Liver (tissue), 9 donors: ENCODE data around the gene DOCK8. TPM values are rescaled to one million over a fixed set of nuclear protein-coding genes. Genes with fewer than 3 reads are reported as not detected.

Experiments
- DNase-seq: peaks from one replicate; pipeline ENCODE4 v3.0.0-alpha.2; 2017; ENCODE audit warnings: low spot score
- H3K27ac ChIP-seq, 2 donors: one replicate each; pipeline ENCODE4 v1.7.0; 2013; ENCODE audit warnings: inconsistent platforms in 2 of 2, low read length in 2 of 2, control low read depth in 1 of 2, low read depth in 1 of 2, mild to moderate bottlenecking in 1 of 2
- H3K27me3 ChIP-seq, 4 donors: one replicate each; pipeline versions ENCODE4 v1.6.1 to v1.7.0; 2013; ENCODE audit warnings: low read length in 3 of 4, inconsistent platforms in 1 of 4, mild to moderate bottlenecking in 1 of 4, moderate library complexity in 1 of 4; ENCODE audit not compliant: control insufficient read depth in 4 of 4, insufficient read depth in 4 of 4
- H3K36me3 ChIP-seq, 4 donors: one replicate each; pipeline versions ENCODE4 v1.6.1 to v1.7.0; 2013; ENCODE audit warnings: low read length in 3 of 4, mild to moderate bottlenecking in 3 of 4, low read depth in 1 of 4, moderate library complexity in 1 of 4; ENCODE audit not compliant: control insufficient read depth in 4 of 4, insufficient read depth in 3 of 4
- H3K4me1 ChIP-seq, 4 donors: one replicate each; pipeline versions ENCODE4 v1.6.1 to v1.7.0; 2013; ENCODE audit warnings: low read length in 3 of 4, mild to moderate bottlenecking in 3 of 4, moderate library complexity in 1 of 4; ENCODE audit not compliant: control insufficient read depth in 4 of 4, insufficient read depth in 4 of 4
- H3K4me3 ChIP-seq, 3 donors: one replicate each; pipeline versions ENCODE4 v1.6.1 to v1.7.0; 2013; ENCODE audit warnings: low read length in 3 of 3, control low read depth in 1 of 3, low read depth in 1 of 3, mild to moderate bottlenecking in 1 of 3
- H3K9ac ChIP-seq, 2 donors: one replicate each; pipeline ENCODE4 v1.7.0; 2013; ENCODE audit warnings: low read length in 2 of 2, mild to moderate bottlenecking in 2 of 2, moderate library complexity in 2 of 2, control low read depth in 1 of 2, low read depth in 1 of 2
- H3K9me3 ChIP-seq, 4 donors: one replicate each; pipeline versions ENCODE4 v1.6.1 to v1.7.0; 2013; ENCODE audit warnings: low read length in 3 of 4; ENCODE audit not compliant: control insufficient read depth in 4 of 4
- EGR1 ChIP-seq, 2 donors: IDR thresholded peaks; 2 replicates each; pipeline ENCODE4 v1.6.1; 2016 to 2018; ENCODE audit warnings: antibody characterized with exemption in 2 of 2, low read depth in 2 of 2
- FOXA1 ChIP-seq: IDR thresholded peaks from 2 replicates; pipeline ENCODE4 v1.6.1; 2016; ENCODE audit warnings: antibody characterized with exemption
- GABPA ChIP-seq, 2 donors: IDR thresholded peaks in 1 of 2; conservative IDR thresholded peaks in 1 of 2; 2 replicates each; pipeline ENCODE4 v1.6.1; 2016; ENCODE audit warnings: antibody characterized with exemption in 2 of 2, mild to moderate bottlenecking in 1 of 2, moderate library complexity in 1 of 2
- HNF4A ChIP-seq, 2 donors: conservative IDR thresholded peaks; 2 replicates each; pipeline ENCODE4 v1.6.1; 2016; ENCODE audit warnings: antibody characterized with exemption in 2 of 2, mild to moderate bottlenecking in 2 of 2
- HNF4G ChIP-seq: IDR thresholded peaks from 2 replicates; pipeline ENCODE4 v1.6.1; 2016; ENCODE audit warnings: antibody characterized with exemption
- JUND ChIP-seq, 2 donors: IDR thresholded peaks; 2 replicates each; pipeline ENCODE4 v1.6.1; 2016; ENCODE audit warnings: antibody characterized with exemption in 2 of 2
- NR2F2 ChIP-seq: IDR thresholded peaks from 2 replicates; pipeline ENCODE4 v1.6.1; 2016; ENCODE audit warnings: antibody characterized with exemption
- RAD21 ChIP-seq, 2 donors: IDR thresholded peaks; 2 replicates each; pipeline ENCODE4 v1.6.1; 2016; ENCODE audit warnings: antibody characterized with exemption in 2 of 2, mild to moderate bottlenecking in 2 of 2
- RXRA ChIP-seq, 2 donors: IDR thresholded peaks; 2 replicates each; pipeline ENCODE4 v1.6.1; 2017 to 2018; ENCODE audit warnings: antibody characterized with exemption in 2 of 2, mild to moderate bottlenecking in 1 of 2
- SP1 ChIP-seq: IDR thresholded peaks from 2 replicates; pipeline ENCODE4 v1.6.1; 2018; ENCODE audit warnings: antibody characterized with exemption, mild to moderate bottlenecking
- TAF1 ChIP-seq: conservative IDR thresholded peaks from 2 replicates; pipeline ENCODE4 v1.6.1; 2016; ENCODE audit warnings: antibody characterized with exemption, mild to moderate bottlenecking
- YY1 ChIP-seq: IDR thresholded peaks from 2 replicates; pipeline ENCODE4 v1.6.1; 2016; ENCODE audit warnings: antibody characterized with exemption, mild to moderate bottlenecking
- WGBS: extraction: QIAGEN DNeasy Blood & Tissue Kit; methylation state at CpG from one replicate; pipeline ENCODE4 v1.1.7; 2013; 5-methylcytosine and 5-hydroxymethylcytosine counted together
- polyA plus RNA-seq, 2 donors: library from polyadenylated mRNA; stranded (reverse) in 1 of 2; unstranded in 1 of 2; fragments of 200-250 nt in 1 of 2; fragments of >200 nt in 1 of 2; fragmentation: Nextera tagmentation in 1 of 2; extraction: Ambion mirVana in 1 of 2; gene quantifications; one replicate each; pipeline versions ENCODE4 v1.2.1 to v1.2.3, GENCODE V29; 2013 to 2015
- total RNA-seq, 2 donors: library from RNA; depleted of rRNA; stranded (reverse); fragments of >200 nt; gene quantifications; one replicate each; pipeline ENCODE4 v1.2.3, GENCODE V29; 2014
- TF ChIP-seq, protein P1 (sequence below): IDR thresholded peaks from 2 replicates; pipeline ENCODE4 v1.6.1; 2016; ENCODE audit warnings: antibody characterized with exemption
- TF ChIP-seq, protein P2 (sequence below): fragments of 150-350 bp; IDR thresholded peaks from 2 replicates; pipeline ENCODE4 v1.5.1; 2017; ENCODE audit warnings: improper control_type of control experiment, low read depth, low read length; ENCODE audit not compliant: missing input control
- TF ChIP-seq, protein P3 (sequence below): IDR thresholded peaks from 2 replicates; pipeline ENCODE4 v1.6.1; 2016; ENCODE audit warnings: antibody characterized with exemption
- TF ChIP-seq, protein P4 (sequence below): IDR thresholded peaks from 2 replicates; pipeline ENCODE4 v1.6.1; 2016; ENCODE audit warnings: antibody characterized with exemption
- donor health status: healthy.
- donor health status: healthy.
- donor health status: healthy.
- donor health status: healthy.
- donor health status: healthy.

The DOCK8 gene
- total and polyA plus RNA-seq, 4 donors = 3.8 to 22.6 (median 7.4) TPM

DNA sequence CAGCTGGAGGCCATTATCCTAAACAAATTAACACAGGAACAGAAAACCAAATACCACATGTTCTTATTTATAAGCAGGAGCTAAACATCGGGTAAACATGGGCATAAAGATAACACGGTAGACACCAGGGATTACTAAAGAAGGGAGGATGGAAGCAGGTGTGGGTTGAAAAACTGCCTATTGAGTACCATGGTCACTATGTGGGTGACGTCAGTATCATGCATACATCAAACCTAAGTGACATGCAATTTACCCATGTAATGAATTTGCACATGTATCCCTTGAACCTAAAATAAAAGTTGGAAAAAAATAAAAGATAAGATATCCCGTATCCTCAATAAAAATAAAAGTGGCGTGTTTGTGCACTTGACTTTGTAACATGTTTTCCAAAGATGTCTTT is 88.8 kb downstream of the DOCK8 start:
- no peak for DNase-seq
- H3K36me3 ChIP-seq = no peaks in the 10 kb centered on the region
- no peak overlapping the region for H3K4me3 ChIP-seq
- H3K27me3 ChIP-seq = peaks cover 0 to 3% (median 0%) of the 10 kb centered on the region in 4 donors
- WGBS = 87% methylated on average over 5 of the region's 5 CpGs
- TF ChIP-seq GABPA (IDR thresholded peaks at IDR 0.05 in 1 of 2, conservative IDR thresholded peaks at IDR 0.05 in 1 of 2) = no peak
- TF ChIP-seq, protein P1, sequence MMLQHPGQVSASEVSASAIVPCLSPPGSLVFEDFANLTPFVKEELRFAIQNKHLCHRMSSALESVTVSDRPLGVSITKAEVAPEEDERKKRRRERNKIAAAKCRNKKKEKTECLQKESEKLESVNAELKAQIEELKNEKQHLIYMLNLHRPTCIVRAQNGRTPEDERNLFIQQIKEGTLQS = no peak
- TF ChIP-seq HNF4G = no peak
- TF ChIP-seq EGR1 (IDR thresholded peaks at IDR 0.05; ENCODE audit: low read depth in 2 of 2) = no peak
- TF ChIP-seq, protein P2, sequence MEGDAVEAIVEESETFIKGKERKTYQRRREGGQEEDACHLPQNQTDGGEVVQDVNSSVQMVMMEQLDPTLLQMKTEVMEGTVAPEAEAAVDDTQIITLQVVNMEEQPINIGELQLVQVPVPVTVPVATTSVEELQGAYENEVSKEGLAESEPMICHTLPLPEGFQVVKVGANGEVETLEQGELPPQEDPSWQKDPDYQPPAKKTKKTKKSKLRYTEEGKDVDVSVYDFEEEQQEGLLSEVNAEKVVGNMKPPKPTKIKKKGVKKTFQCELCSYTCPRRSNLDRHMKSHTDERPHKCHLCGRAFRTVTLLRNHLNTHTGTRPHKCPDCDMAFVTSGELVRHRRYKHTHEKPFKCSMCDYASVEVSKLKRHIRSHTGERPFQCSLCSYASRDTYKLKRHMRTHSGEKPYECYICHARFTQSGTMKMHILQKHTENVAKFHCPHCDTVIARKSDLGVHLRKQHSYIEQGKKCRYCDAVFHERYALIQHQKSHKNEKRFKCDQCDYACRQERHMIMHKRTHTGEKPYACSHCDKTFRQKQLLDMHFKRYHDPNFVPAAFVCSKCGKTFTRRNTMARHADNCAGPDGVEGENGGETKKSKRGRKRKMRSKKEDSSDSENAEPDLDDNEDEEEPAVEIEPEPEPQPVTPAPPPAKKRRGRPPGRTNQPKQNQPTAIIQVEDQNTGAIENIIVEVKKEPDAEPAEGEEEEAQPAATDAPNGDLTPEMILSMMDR = no peak
- TF ChIP-seq, protein P3, sequence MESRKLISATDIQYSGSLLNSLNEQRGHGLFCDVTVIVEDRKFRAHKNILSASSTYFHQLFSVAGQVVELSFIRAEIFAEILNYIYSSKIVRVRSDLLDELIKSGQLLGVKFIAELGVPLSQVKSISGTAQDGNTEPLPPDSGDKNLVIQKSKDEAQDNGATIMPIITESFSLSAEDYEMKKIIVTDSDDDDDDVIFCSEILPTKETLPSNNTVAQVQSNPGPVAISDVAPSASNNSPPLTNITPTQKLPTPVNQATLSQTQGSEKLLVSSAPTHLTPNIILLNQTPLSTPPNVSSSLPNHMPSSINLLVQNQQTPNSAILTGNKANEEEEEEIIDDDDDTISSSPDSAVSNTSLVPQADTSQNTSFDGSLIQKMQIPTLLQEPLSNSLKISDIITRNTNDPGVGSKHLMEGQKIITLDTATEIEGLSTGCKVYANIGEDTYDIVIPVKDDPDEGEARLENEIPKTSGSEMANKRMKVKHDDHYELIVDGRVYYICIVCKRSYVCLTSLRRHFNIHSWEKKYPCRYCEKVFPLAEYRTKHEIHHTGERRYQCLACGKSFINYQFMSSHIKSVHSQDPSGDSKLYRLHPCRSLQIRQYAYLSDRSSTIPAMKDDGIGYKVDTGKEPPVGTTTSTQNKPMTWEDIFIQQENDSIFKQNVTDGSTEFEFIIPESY = no peak
- H3K9ac ChIP-seq = no peak overlapping the region
- no peak overlapping the region for H3K27ac ChIP-seq
- no peaks in the 10 kb centered on the region for H3K9me3 ChIP-seq
- H3K4me1 ChIP-seq = no peaks in the 10 kb centered on the region

DNA sequence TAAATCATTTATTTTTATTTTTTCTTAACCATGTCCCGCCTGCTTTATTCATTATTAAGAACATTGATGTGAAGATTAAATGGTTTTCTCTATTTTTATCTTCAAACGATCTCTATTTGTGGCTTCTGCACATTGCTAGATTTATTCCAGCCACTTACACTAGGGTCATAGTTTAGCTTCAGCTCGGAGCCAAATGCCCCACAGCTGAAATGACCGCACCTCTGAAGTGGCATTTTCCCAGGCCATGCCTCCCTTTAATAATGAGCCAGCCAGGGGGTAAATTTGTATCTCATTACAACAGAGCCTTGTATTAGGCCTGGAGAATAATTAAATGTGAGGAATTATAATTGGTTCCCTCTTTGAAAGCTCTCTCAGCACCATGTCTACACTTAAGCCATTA is 89.4 kb downstream of the DOCK8 start:
- Histone ChIP-seq H3K4me1 (no peaks in the 10 kb centered on the region), H3K9ac (no peak overlapping the region), H3K4me3 (no peak overlapping the region), H3K27me3 (peaks cover 0 to 3% (median 0%) of the 10 kb centered on the region in 4 donors), H3K9me3 (no peaks in the 10 kb centered on the region), H3K27ac (no peak overlapping the region), H3K36me3 (no peaks in the 10 kb centered on the region)
- no peak for DNase-seq
- TF ChIP-seq, protein P4, sequence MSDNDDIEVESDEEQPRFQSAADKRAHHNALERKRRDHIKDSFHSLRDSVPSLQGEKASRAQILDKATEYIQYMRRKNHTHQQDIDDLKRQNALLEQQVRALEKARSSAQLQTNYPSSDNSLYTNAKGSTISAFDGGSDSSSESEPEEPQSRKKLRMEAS = no peak
- no peak for TF ChIP-seq JUND (IDR thresholded peaks at IDR 0.05)
- TF ChIP-seq EGR1 (IDR thresholded peaks at IDR 0.05; ENCODE audit: low read depth in 2 of 2) = no peak
- no peak for TF ChIP-seq RAD21 (IDR thresholded peaks at IDR 0.05)
- TF ChIP-seq HNF4A (conservative IDR thresholded peaks at IDR 0.05) = no peak
- no peak for TF ChIP-seq NR2F2
- no peak for TF ChIP-seq YY1
- no peak for TF ChIP-seq FOXA1
- TF ChIP-seq, protein P1 = no peak
- TF ChIP-seq, protein P3 = no peak
- no peak for TF ChIP-seq HNF4G
- TF ChIP-seq RXRA (IDR thresholded peaks at IDR 0.05) = no peak
- no peak for TF ChIP-seq SP1
- no peak for TF ChIP-seq TAF1
- 90% methylated on average over 4 of the region's 4 CpGs for WGBS
